Glutamatergic neuron (in vitro differentiated cells): ENCODE data around the gene OOSP3. TPM values are rescaled to one million over a fixed set of nuclear protein-coding genes. Genes with fewer than 3 reads are reported as not detected.
"Not testable (repeated sequence)": the region's sequence is repeated elsewhere in the genome, so short reads cannot be mapped to it uniquely, and the experiment has no call there.

Source experiments
- DNase-seq: peaks from one replicate; pipeline ENCODE4 v3.0.0; 2022
- H3K27ac Mint-ChIP-seq: one replicate; pipeline ENCODE4 v1.8.0; 2020; ENCODE audit warnings: mild to moderate bottlenecking, mixed read lengths, inconsistent platforms; ENCODE audit not compliant: unreplicated experiment
- H3K27me3 Mint-ChIP-seq: one replicate; pipeline ENCODE4 v1.8.0; 2020; ENCODE audit warnings: mild to moderate bottlenecking, moderate library complexity, mixed read lengths, inconsistent platforms; ENCODE audit not compliant: unreplicated experiment
- H3K36me3 Mint-ChIP-seq: one replicate; pipeline ENCODE4 v1.8.0; 2020; ENCODE audit warnings: mild to moderate bottlenecking, mixed read lengths, inconsistent platforms; ENCODE audit not compliant: unreplicated experiment
- H3K4me1 Mint-ChIP-seq: one replicate; pipeline ENCODE4 v1.8.0; 2020; ENCODE audit warnings: mild to moderate bottlenecking, low read depth, mixed read lengths, inconsistent platforms; ENCODE audit not compliant: unreplicated experiment
- H3K4me3 Mint-ChIP-seq: one replicate; pipeline ENCODE4 v1.8.0; 2020; ENCODE audit warnings: mild to moderate bottlenecking, mixed read lengths, inconsistent platforms; ENCODE audit not compliant: unreplicated experiment
- H3K9me3 Mint-ChIP-seq: one replicate; pipeline ENCODE4 v1.8.0; 2020; ENCODE audit warnings: mild to moderate bottlenecking, moderate library complexity, mixed read lengths, inconsistent platforms; ENCODE audit not compliant: unreplicated experiment
- total RNA-seq: library from RNA; stranded (reverse); fragmentation: NEBNext Ultra II Directional; extraction: Animal tissue kit (Norgen Biotek cat#: 25700); gene quantifications from one replicate; pipeline ENCODE4 v1.2.1, GENCODE V29; 2021; ENCODE audit not compliant: unreplicated experiment
- TF ChIP-seq, protein P1 (sequence below): fragments of 200-600 bp; sonication (generic); IDR thresholded peaks from one replicate; pipeline ENCODE4 v1.5.0; 2021; ENCODE audit not compliant: partially characterized antibody, unreplicated experiment

The OOSP3 gene
- total RNA-seq, 1 donor from 2014 or later, result not detected

DNA sequence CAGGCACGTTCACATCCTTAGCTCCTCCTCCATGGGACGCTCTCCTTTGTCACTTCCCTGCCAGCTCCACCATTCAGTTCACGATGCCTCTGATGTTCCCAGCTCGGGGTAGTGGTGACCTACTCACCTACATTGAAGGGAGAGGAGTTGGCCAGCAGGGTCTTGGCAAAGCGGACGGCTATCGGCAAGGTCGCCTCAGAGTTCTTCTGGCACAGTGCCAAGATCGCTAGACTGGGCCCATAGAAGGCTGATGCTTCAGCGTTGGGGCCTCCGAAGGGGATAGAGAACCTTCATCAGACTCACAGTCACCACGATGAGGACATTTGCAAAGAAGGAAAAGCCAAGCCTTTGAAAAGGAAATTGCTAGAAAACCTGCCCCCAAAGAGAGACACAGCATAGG lies 36.3 kb upstream of the OOSP3 start:
- no peak for DNase-seq
- no peaks in the 10 kb centered on the region for H3K27me3 Mint-ChIP-seq
- no peaks in the 10 kb centered on the region for H3K36me3 Mint-ChIP-seq
- H3K4me3 Mint-ChIP-seq, result no peak overlapping the region
- no peaks in the 10 kb centered on the region for H3K9me3 Mint-ChIP-seq
- no peak overlapping the region for H3K27ac Mint-ChIP-seq
- no peaks in the 10 kb centered on the region for H3K4me1 Mint-ChIP-seq
- TF ChIP-seq, protein P1, sequence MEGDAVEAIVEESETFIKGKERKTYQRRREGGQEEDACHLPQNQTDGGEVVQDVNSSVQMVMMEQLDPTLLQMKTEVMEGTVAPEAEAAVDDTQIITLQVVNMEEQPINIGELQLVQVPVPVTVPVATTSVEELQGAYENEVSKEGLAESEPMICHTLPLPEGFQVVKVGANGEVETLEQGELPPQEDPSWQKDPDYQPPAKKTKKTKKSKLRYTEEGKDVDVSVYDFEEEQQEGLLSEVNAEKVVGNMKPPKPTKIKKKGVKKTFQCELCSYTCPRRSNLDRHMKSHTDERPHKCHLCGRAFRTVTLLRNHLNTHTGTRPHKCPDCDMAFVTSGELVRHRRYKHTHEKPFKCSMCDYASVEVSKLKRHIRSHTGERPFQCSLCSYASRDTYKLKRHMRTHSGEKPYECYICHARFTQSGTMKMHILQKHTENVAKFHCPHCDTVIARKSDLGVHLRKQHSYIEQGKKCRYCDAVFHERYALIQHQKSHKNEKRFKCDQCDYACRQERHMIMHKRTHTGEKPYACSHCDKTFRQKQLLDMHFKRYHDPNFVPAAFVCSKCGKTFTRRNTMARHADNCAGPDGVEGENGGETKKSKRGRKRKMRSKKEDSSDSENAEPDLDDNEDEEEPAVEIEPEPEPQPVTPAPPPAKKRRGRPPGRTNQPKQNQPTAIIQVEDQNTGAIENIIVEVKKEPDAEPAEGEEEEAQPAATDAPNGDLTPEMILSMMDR, result no peak

DNA sequence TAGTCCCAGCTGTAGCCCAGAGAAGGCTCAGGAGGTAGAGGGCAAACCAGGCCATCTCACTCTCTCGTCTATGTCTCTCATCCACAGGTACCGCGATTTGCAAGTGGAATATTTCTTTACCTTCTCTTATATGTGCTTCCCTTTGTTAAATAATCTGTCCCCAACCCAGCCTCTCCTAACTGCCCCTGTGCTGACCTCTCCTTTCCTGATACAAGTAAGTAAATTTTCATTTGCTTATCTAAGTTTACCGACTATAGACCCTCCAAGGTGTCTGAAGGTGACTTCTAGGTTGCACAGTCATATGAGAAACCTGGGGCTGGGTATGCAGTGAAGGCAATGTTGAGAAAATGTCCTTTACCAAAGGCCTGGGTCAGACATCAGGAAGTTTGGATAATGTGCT lies 33.2 kb upstream of the OOSP3 start, which contains the start of gene CBLIF:
TSS of gene CBLIF (minus strand) at position 101 of the 400 bp plus-strand sequence. CDS start at position 55, 46 bp downstream.
- no peaks in the 10 kb centered on the region for H3K36me3 Mint-ChIP-seq
- DNase-seq, result no peak
- H3K27me3 Mint-ChIP-seq, result no peaks in the 10 kb centered on the region
- H3K9me3 Mint-ChIP-seq, result no peaks in the 10 kb centered on the region
- no peak within 1 kb of the TSS for H3K4me3 Mint-ChIP-seq
- no peaks in the 10 kb centered on the region for H3K4me1 Mint-ChIP-seq
- no peak within 1 kb of the TSS for H3K27ac Mint-ChIP-seq
- TF ChIP-seq, protein P1, result no peak

DNA sequence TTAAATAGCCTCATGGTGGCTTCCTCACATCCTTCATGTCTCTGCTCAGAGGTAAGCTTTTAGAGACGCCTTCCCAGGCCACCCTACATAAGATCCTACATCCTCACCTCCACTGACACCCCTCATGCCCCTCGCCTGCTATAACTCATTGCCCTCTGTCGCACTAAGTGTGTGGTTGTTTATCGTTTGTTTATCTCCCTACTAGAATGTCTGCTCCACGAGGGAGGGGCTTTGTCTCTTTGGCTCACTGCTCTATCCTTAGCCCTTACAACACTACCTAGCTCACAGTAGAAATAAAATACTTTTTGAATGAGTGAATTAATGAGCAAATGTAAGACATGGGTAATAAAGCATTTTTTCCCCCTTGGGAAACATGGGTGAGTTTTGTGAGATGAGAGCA lies 32.0 kb upstream of the OOSP3 start:
- Mint-ChIP-seq H3K27ac (no peak overlapping the region), H3K4me1 (no peaks in the 10 kb centered on the region), H3K27me3 (no peaks in the 10 kb centered on the region), H3K36me3 (no peaks in the 10 kb centered on the region), H3K9me3 (no peaks in the 10 kb centered on the region), H3K4me3 (no peak overlapping the region)
- no peak for DNase-seq
- TF ChIP-seq, protein P1, result no peak

DNA sequence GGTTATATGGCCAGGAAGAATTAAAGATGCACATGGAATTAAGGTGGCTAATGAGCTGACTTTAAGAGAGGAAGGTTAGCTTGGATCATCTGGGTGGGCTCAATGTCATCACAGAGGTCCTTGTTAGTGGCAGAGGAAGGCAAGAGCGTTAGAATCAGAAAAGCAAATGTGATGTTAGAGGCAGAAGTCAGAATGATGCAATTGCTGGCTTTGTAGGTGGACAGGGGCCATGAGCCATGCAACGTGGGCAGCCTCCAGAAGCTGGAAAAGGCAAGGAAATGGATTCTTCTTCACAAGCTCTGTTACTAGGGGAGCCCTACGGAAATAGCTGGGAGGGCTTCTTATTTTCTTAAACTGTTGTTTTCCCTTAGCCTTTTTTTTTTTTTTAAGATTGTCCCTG lies 31.0 kb upstream of the OOSP3 start:
- TF ChIP-seq, protein P1, result no peak
- Mint-ChIP-seq H3K9me3 (no peaks in the 10 kb centered on the region), H3K27me3 (no peaks in the 10 kb centered on the region), H3K4me1 (no peaks in the 10 kb centered on the region), H3K36me3 (no peaks in the 10 kb centered on the region), H3K27ac (no peak overlapping the region), H3K4me3 (no peak overlapping the region)
- DNase-seq, result no peak

DNA sequence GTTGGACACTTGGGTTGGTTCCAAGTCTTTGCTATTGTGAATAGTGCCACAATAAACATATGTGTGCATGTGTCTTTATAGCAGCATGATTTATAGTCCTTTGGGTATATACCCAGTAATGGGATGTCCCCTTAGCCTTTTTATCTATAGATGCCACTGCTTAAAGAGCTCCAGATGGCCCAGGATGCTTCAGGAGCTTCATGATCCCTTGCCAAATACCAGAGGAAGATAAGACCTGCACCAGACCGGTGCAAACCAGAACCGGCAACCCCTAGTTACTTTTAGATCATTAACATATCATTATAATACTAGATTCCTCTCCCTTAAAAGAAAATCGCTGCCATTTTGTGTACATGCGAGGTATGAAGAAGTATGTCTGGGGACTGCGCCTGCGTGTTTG lies 30.1 kb upstream of the OOSP3 start:
- not testable (repeated sequence) for H3K36me3 Mint-ChIP-seq, H3K9me3 Mint-ChIP-seq, H3K4me3 Mint-ChIP-seq, H3K27me3 Mint-ChIP-seq, H3K27ac Mint-ChIP-seq, DNase-seq, H3K4me1 Mint-ChIP-seq

DNA sequence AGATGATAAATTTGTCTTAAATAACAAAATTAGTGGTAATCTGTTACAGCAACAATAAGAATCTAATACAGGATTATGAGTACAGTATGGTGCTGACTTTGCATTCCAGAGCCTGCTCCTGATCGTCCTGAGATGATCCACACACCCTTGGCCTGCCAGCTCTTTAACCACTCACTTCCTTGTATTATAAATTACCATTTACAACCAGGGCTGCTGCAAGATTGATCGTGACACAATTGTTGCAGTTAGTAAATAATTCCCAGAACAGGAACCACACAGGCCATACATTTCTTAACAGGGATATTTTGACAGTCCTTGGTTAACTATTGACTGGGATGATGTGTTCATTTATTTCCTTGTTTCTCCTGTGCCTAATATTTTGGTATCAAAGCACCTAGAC lies 29.5 kb upstream of the OOSP3 start:
- H3K4me1 Mint-ChIP-seq, result no peaks in the 10 kb centered on the region
- H3K9me3 Mint-ChIP-seq, result no peaks in the 10 kb centered on the region
- H3K27ac Mint-ChIP-seq, result no peak overlapping the region
- no peak for DNase-seq
- TF ChIP-seq, protein P1, result no peak
- H3K4me3 Mint-ChIP-seq, result no peak overlapping the region
- H3K36me3 Mint-ChIP-seq, result no peaks in the 10 kb centered on the region
- no peaks in the 10 kb centered on the region for H3K27me3 Mint-ChIP-seq

DNA sequence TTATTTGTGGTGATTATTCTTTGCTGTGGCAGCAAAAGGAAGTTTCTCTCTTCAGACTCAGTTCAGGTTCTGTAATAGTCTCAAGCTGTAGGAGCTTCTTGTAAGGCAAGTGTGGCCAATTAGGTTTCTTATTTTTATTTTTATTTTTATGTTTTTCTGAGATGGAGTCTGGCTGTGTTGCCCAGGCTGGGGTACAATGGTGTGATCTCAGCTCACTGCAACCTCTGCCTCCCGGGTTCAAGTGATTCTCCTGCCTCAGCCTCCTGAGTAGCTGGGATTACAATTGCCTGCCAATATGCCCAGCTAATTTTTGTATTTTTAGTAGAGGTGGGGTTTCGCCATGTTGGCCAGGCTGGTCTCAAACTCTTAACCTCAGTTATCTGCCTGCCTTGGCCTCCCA lies 29.0 kb upstream of the OOSP3 start:
- not testable (repeated sequence) for DNase-seq, H3K36me3 Mint-ChIP-seq, H3K27me3 Mint-ChIP-seq, H3K4me3 Mint-ChIP-seq, H3K4me1 Mint-ChIP-seq, H3K27ac Mint-ChIP-seq, H3K9me3 Mint-ChIP-seq

DNA sequence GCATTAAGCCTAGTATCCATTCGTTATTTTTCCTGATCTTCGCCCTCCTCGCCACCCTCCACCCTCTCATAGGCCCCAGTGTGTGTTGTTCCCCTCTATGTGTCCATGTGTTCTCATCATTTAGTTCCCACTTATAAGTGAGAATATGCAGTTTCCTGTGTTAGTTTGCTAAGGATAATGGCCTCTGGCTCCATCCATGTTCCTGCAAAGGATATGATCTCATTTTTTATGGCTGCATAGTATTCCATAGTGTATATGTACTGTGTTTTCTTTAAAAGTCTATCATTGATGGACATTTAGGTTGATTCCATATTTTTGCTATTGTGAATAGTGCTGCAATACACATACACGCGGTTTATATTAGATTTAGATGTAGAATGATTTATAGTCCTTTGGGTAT lies 27.2 kb upstream of the OOSP3 start:
- H3K36me3 Mint-ChIP-seq, DNase-seq, H3K9me3 Mint-ChIP-seq, H3K27ac Mint-ChIP-seq, H3K4me3 Mint-ChIP-seq, H3K27me3 Mint-ChIP-seq, H3K4me1 Mint-ChIP-seq: not testable (repeated sequence)
